Chondrocyte (in vitro differentiated cells): ENCODE data around the gene MAML2. TPM values are rescaled to one million over a fixed set of nuclear protein-coding genes. Genes with fewer than 3 reads are reported as not detected.

ENCODE experiments used
- DNase-seq: peaks from one replicate; pipeline ENCODE4 v3.0.0; 2021; ENCODE audit warnings: mixed read lengths, low spot score
- H3K27ac Mint-ChIP-seq: one replicate; pipeline ENCODE4 v1.8.0; 2021; ENCODE audit warnings: mild to moderate bottlenecking, moderate library complexity, mixed read lengths; ENCODE audit not compliant: unreplicated experiment
- H3K27me3 Mint-ChIP-seq: 2 replicates; pipeline ENCODE4 v1.8.0; 2021; ENCODE audit warnings: low read depth, mixed read lengths
- H3K36me3 Mint-ChIP-seq: 2 replicates; pipeline ENCODE4 v1.8.0; 2021; ENCODE audit warnings: low read depth, mixed read lengths
- H3K4me1 Mint-ChIP-seq: 2 replicates; pipeline ENCODE4 v1.8.0; 2021; ENCODE audit warnings: low read depth, mild to moderate bottlenecking, mixed read lengths
- H3K4me3 Mint-ChIP-seq: one replicate; pipeline ENCODE4 v1.8.0; 2021; ENCODE audit warnings: mild to moderate bottlenecking, moderate library complexity, mixed read lengths; ENCODE audit not compliant: unreplicated experiment
- H3K9me3 Mint-ChIP-seq: 2 replicates; pipeline ENCODE4 v1.8.0; 2021; ENCODE audit warnings: low read depth, mixed read lengths
- CTCF ChIP-seq: fragments of 200-600 bp; sonication (generic); IDR thresholded peaks from 2 replicates; pipeline ENCODE4 v1.5.0; 2021; ENCODE audit warnings: antibody characterized with exemption, mild to moderate bottlenecking, moderate library complexity
- total RNA-seq: library from RNA; stranded (reverse); gene quantifications from 3 replicates; pipeline ENCODE4 v1.2.1, GENCODE V29; 2021

Gene MAML2
- total RNA-seq, 1 donor from 2014 or later = 19.0 TPM

- TF ChIP-seq CTCF = no peak
- Mint-ChIP-seq H3K4me1 (peaks cover 15% of the 10 kb centered on the region), H3K9me3 (no peaks in the 10 kb centered on the region), H3K27ac (peak overlapping the region; percentile 63), H3K36me3 (peaks cover 20% of the 10 kb centered on the region), H3K4me3 (no peak overlapping the region), H3K27me3 (no peaks in the 10 kb centered on the region)
- no peak for DNase-seq
Measured at GRCh38 chr11:96357794-96358193, 14.8 kb upstream of the MAML2 start.

GRCh38 chr11:96356848-96357247 lies 13.9 kb upstream of the MAML2 start:
- Mint-ChIP-seq H3K9me3 (no peaks in the 10 kb centered on the region), H3K27me3 (no peaks in the 10 kb centered on the region), H3K4me3 (no peak overlapping the region), H3K36me3 (peaks cover 21% of the 10 kb centered on the region), H3K27ac (peak overlapping the region; percentile 68), H3K4me1 (peaks cover 15% of the 10 kb centered on the region)
- TF ChIP-seq CTCF = no peak
- no peak for DNase-seq

GRCh38 chr11:96342014-96342960 lies 708 bp downstream of the MAML2 start:
- Mint-ChIP-seq H3K27ac (peak overlapping the region; percentile 93), H3K4me1 (peaks cover 54% of the 10 kb centered on the region), H3K36me3 (no peaks in the 10 kb centered on the region), H3K4me3 (peak overlapping the region; percentile 97), H3K27me3 (no peaks in the 10 kb centered on the region), H3K9me3 (no peaks in the 10 kb centered on the region)
- DNase-seq = no peak
- no peak for TF ChIP-seq CTCF

GRCh38 chr11:96341211-96342013 lies 1.6 kb downstream of the MAML2 start:
- H3K4me1 Mint-ChIP-seq = peaks cover 59% of the 10 kb centered on the region
- DNase-seq = no peak
- H3K27ac Mint-ChIP-seq = peak overlapping the region; percentile 93
- no peaks in the 10 kb centered on the region for H3K36me3 Mint-ChIP-seq
- H3K27me3 Mint-ChIP-seq = no peaks in the 10 kb centered on the region
- peak; percentile 75 for TF ChIP-seq CTCF
- peak overlapping the region; percentile 97 for H3K4me3 Mint-ChIP-seq
- H3K9me3 Mint-ChIP-seq = no peaks in the 10 kb centered on the region

GRCh38 chr11:96340555-96340885 lies 2.5 kb downstream of the MAML2 start:
- peak overlapping the region; percentile 97 for H3K4me3 Mint-ChIP-seq
- H3K27me3 Mint-ChIP-seq = no peaks in the 10 kb centered on the region
- H3K27ac Mint-ChIP-seq = peak overlapping the region; percentile 93
- TF ChIP-seq CTCF = peak; percentile 7
- peaks cover 2% of the 10 kb centered on the region for H3K36me3 Mint-ChIP-seq
- no peak for DNase-seq
- no peaks in the 10 kb centered on the region for H3K9me3 Mint-ChIP-seq
- H3K4me1 Mint-ChIP-seq = peaks cover 63% of the 10 kb centered on the region
